Ascending aorta (tissue), 2 donors: ENCODE measurements around the gene PRLHR. TPM values are rescaled to one million over a fixed set of nuclear protein-coding genes. Genes with fewer than 3 reads are reported as not detected.

ENCODE experiments used
- DNase-seq, 2 donors: peaks; one replicate each; pipeline ENCODE4 v3.0.0-alpha.2; 2019; ENCODE audit warnings: low spot score in 2 of 2
- H3K27ac ChIP-seq, 2 donors: fragments of 200-600 bp; sonication (generic); one replicate each; pipeline ENCODE4 v1.5.1; 2016 to 2017; ENCODE audit warnings: mild to moderate bottlenecking in 1 of 2
- H3K27me3 ChIP-seq: fragments of 200-600 bp; sonication (generic); one replicate; pipeline ENCODE4 v1.5.1; 2017
- H3K36me3 ChIP-seq, 2 donors: fragments of 200-600 bp; sonication (generic); one replicate each; pipeline ENCODE4 v1.5.1; 2016
- H3K4me1 ChIP-seq, 2 donors: fragments of 200-600 bp; sonication (generic); one replicate each; pipeline ENCODE4 v1.5.1; 2016 to 2017; ENCODE audit warnings: mild to moderate bottlenecking in 1 of 2
- H3K4me3 ChIP-seq, 2 donors: fragments of 200-600 bp; sonication (generic); one replicate each; pipeline ENCODE4 v1.5.1; 2016 to 2017; ENCODE audit warnings: mild to moderate bottlenecking in 1 of 2
- H3K9me3 ChIP-seq, 2 donors: fragments of 200-600 bp; sonication (generic); one replicate each; pipeline ENCODE4 v1.5.1; 2016
- intact Hi-C: fragments of 100-400 bp; cut with DNase I; formaldehyde crosslinking; loops from one replicate; pipeline ENCODE4 v1.15.1; 2023
- total RNA-seq: library from RNA; depleted of rRNA; stranded (reverse); fragments of >200 nt; gene quantifications from one replicate; pipeline ENCODE4 v1.1.0, GENCODE V29; 2016
- TF ChIP-seq, protein P1 (sequence below), 3 experiments: fragments of 200-600 bp in 2 of 3; fragments of 450-650 bp in 1 of 3; sonication (generic) in 2 of 3; IDR thresholded peaks; one replicate each; pipeline ENCODE4 v1.5.1; 2016 to 2019; ENCODE audit warnings: antibody characterized with exemption in 3 of 3, mild to moderate bottlenecking in 1 of 3, moderate library complexity in 1 of 3

Gene PRLHR
- total RNA-seq, 1 donor from 2014 or later, result not detected

DNA sequence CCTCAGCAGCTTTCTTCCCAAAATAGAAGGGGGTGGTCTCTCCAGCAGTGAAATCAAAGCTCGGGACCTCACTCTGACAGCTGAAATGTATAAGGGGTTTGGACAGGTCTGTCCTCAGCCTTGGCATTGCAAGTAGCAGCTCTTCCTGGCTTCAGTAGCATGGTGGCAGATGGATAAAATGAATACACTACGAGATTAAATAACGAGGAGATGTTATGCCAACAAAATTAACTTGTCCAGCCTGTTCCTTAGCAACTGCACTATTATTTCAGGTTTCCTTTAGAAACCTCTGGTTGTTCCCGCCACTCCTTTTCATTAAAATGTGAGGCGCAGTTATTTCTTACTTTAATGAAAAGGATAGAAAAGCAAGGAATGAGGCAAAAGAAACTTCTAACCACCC, 24.9 kb downstream of the PRLHR start:
- no peak for DNase-seq

DNA sequence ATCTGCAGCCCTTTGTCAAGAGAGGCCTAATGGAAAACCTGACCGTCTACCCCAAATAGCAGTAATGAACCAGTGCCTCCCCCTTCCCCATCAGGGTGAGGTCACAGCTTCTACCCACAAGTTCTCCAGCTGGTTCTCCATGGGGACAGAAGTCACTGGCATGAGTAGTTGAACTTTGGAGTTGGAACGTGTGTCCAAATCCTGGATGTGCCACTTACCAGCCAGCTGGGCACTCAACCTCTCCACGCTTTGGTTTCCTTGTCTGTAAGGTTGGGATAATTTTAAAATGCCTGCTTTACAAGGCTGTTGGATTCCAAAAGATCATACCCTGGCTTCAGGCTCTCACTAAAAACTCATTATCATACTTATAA, 25.6 kb downstream of the PRLHR start:
- TF ChIP-seq, protein P1, sequence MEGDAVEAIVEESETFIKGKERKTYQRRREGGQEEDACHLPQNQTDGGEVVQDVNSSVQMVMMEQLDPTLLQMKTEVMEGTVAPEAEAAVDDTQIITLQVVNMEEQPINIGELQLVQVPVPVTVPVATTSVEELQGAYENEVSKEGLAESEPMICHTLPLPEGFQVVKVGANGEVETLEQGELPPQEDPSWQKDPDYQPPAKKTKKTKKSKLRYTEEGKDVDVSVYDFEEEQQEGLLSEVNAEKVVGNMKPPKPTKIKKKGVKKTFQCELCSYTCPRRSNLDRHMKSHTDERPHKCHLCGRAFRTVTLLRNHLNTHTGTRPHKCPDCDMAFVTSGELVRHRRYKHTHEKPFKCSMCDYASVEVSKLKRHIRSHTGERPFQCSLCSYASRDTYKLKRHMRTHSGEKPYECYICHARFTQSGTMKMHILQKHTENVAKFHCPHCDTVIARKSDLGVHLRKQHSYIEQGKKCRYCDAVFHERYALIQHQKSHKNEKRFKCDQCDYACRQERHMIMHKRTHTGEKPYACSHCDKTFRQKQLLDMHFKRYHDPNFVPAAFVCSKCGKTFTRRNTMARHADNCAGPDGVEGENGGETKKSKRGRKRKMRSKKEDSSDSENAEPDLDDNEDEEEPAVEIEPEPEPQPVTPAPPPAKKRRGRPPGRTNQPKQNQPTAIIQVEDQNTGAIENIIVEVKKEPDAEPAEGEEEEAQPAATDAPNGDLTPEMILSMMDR (IDR thresholded peaks at IDR 0.05), result no peak
- Histone ChIP-seq H3K27ac (no peak overlapping the region), H3K27me3 (no peaks in the 10 kb centered on the region), H3K36me3 (no peaks in the 10 kb centered on the region), H3K9me3 (no peaks in the 10 kb centered on the region), H3K4me1 (peaks cover 0 to 3% of the 10 kb centered on the region in 2 donors), H3K4me3 (no peak overlapping the region)
- DNase-seq, result no peak
- intact Hi-C loops, result loop anchor here (2.0 to 10.0 kb wide), 2 partner anchors 231 to 455 kb away; partner anchors contain the start of gene NANOS1

More for the DNA sequence above, 24.9 kb downstream of the PRLHR start:
- Histone ChIP-seq H3K4me1 (peaks cover 0 to 3% of the 10 kb centered on the region in 2 donors), H3K27me3 (no peaks in the 10 kb centered on the region), H3K4me3 (no peak overlapping the region), H3K36me3 (no peaks in the 10 kb centered on the region), H3K27ac (no peak overlapping the region), H3K9me3 (no peaks in the 10 kb centered on the region)
- TF ChIP-seq, protein P1 (IDR thresholded peaks at IDR 0.05), result no peak
- intact Hi-C loops, result no loop called here

DNA sequence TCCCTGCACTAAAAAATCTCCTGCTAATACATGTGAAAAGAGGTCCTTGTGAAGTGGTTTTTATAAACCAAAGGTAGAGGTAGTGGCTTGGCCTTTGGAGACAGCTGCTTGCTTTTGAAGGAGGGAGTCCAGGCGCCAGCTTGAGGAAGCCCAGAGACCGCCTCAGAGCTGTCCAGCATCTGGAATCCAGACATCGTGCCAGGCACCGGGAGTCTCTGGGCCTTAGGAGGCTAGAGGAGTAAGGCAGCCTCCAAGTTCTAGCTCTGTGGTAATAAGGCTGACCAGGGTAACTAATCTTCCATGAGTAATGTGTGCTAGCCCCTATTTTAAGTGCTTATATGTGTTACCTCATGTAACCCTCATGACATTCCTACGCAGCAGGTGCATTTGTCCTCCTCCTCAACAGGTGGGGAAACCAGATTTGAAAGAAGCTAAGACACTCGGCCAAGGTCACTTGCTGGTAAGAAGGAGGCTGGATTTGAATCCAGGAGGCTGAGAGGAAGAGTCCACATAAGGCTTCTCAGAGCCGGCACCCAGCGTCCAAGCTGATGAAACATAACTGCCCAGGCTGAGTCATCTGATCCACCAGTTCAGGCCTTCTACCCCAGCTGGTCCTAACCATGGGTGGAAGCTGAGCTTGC, 26.1 kb downstream of the PRLHR start:
- DNase-seq, result no peak
- no peak overlapping the region for H3K4me3 ChIP-seq
- intact Hi-C loops, result loop anchor here (2.0 to 10.0 kb wide), 2 partner anchors 231 to 455 kb away; partner anchors contain the start of gene NANOS1
- no peaks in the 10 kb centered on the region for H3K36me3 ChIP-seq
- no peaks in the 10 kb centered on the region for H3K9me3 ChIP-seq
- H3K27ac ChIP-seq, result no peak overlapping the region
- no peaks in the 10 kb centered on the region for H3K27me3 ChIP-seq
- TF ChIP-seq, protein P1 (IDR thresholded peaks at IDR 0.05), result no peak
- peaks cover 0 to 3% of the 10 kb centered on the region in 2 donors for H3K4me1 ChIP-seq

DNA sequence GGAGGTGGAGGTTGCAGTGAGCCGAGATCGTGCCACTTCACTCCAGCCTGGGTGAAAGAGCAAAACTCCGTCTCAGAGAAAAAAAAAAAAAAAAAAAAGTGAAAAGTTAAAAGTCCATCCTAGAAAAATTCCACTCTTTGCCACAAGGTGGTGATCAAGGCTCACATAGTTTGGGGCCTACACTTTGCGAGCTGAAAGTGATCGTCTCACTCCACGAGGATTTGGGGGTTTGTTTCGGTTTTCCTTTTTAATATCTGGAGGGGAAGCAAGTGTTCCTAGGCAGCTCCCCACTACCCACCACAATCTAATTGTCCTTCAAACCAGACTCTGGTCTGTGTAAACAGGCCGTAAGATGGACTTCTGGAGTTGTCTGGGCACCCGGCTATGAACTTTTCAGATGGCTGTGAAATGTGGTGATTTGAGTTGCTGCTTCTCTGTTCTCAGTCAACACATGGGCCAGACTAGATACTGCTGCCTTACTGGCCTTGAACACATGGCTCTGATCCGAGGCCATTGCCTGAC, 27.1 kb downstream of the PRLHR start:
- Histone ChIP-seq H3K27ac (no peak overlapping the region), H3K36me3 (no peaks in the 10 kb centered on the region), H3K4me1 (peaks cover 0 to 3% of the 10 kb centered on the region in 2 donors), H3K4me3 (peak overlapping the region in 1 of 2 donors; percentile 27), H3K27me3 (no peaks in the 10 kb centered on the region), H3K9me3 (no peaks in the 10 kb centered on the region)
- DNase-seq, result no peak
- TF ChIP-seq, protein P1 (IDR thresholded peaks at IDR 0.05), result peak; percentile 70 to 81 (median 73)
- intact Hi-C loops, result loop anchor here (1.0 to 10.0 kb wide), 3 partner anchors 153 to 456 kb away; partner anchors contain the start of gene NANOS1

DNA sequence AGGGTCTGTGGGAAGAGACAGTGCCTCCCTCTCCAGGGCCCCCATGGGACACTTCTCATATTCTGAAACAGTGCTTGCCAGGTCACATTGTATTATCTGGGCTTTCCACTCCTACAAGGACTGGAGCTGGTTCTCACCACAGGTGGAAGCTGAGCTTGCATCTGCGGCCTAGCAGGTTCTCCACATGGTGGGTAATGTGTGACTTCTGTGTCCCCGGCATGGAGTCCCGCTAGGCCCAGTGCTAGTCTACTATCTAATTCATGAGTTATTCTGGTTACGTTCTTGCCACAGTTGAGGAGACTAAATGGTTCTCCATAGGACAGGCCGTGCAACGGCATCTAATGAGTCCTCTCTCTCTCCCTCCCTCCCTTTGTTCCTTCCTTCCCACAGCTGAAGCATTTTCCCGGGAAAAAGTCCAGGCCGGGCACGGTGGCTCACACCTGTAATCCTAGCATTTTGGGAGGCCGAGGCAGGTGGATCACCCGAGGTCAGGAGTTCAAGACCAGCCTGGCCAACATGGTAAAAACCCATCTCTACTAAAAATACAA, 27.7 kb downstream of the PRLHR start:
- Histone ChIP-seq H3K27me3 (no peaks in the 10 kb centered on the region), H3K36me3 (no peaks in the 10 kb centered on the region), H3K4me3 (no peak overlapping the region), H3K9me3 (no peaks in the 10 kb centered on the region), H3K27ac (no peak overlapping the region), H3K4me1 (peaks cover 0 to 3% of the 10 kb centered on the region in 2 donors)
- intact Hi-C loops, result loop anchor here (1.0 to 10.0 kb wide), 3 partner anchors 154 to 457 kb away; partner anchors contain the start of gene NANOS1
- TF ChIP-seq, protein P1 (IDR thresholded peaks at IDR 0.05), result no peak
- DNase-seq, result no peak
